ENCODE results near the gene PEX14. TPM values are rescaled to one million over a fixed set of nuclear protein-coding genes. Genes with fewer than 3 reads are reported as not detected.

Gene PEX14
- total RNA-seq, 3 donors from 2014 or later: 12.5 to 16.1 (median 14.8) TPM

- DNase-seq (ENCODE audit: low spot score in 2 of 2): no peak
- Histone ChIP-seq H3K4me3 (no peak overlapping the region), H3K36me3 (no peaks in the 10 kb centered on the region), H3K9me3 (no peaks in the 10 kb centered on the region), H3K27me3 (no peaks in the 10 kb centered on the region), H3K4me1 (peaks cover 2 to 24% of the 10 kb centered on the region in 2 donors), H3K27ac (peak overlapping the region; percentile 79 to 84)
- intact Hi-C loops (cut with DNase I; ENCODE audit: low total_unique reads): loop anchor here (5.0 kb wide), 1 partner anchor 547 kb away; no protein-coding TSS in a partner anchor
- TF ChIP-seq CTCF (IDR thresholded peaks at IDR 0.05) (no peak), POLR2AphosphoS5 (IDR thresholded peaks at IDR 0.05) (no peak), POLR2A (IDR thresholded peaks at IDR 0.05) (no peak)
Measured at GRCh38 chr1:10629091-10629815, 154.5 kb downstream of the PEX14 start.

DNA sequence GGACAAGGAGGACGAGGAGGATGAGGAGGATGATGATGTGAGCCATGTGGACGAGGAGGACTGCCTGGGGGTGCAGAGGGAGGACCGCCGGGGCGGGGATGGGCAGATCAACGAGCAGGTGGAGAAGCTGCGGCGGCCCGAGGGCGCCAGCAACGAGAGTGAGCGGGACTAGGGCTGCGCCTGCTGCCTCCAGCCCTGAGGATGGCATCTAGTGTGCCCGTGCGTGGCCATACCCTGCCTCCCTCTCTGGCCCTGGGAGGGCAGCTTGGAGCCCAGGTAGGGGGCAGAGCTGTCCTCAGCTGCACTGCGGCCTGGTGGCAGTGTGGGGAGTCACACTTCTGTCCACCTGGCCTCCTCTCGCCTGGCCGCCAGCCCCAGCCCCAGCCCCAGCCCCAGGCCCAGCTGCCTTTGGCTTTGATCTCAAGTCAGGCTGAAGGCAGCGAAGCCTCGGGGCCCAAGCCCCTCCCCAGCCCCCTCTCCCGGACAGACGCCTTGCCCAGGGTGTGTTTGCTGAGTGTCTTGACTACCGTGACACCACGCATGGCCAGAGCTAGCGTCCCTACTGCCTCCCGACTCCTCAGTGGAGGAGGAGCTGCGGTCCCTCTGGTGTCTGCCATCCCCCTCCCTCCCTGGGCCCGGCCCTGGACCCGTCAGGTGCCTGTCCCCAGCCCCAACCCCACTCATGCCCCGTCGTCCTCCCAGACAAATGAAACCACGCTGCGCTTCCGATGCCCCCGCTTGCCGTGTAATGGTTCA, 155.2 kb downstream of the PEX14 start:
- no peak for DNase-seq (ENCODE audit: low spot score in 2 of 2)
- no peak overlapping the region for H3K4me3 ChIP-seq
- no peaks in the 10 kb centered on the region for H3K9me3 ChIP-seq
- peak overlapping the region in 1 of 2 donors; percentile 38 for H3K27ac ChIP-seq
- H3K36me3 ChIP-seq: no peaks in the 10 kb centered on the region
- no peaks in the 10 kb centered on the region for H3K27me3 ChIP-seq
- TF ChIP-seq POLR2A (IDR thresholded peaks at IDR 0.05) (no peak), CTCF (IDR thresholded peaks at IDR 0.05) (no peak), POLR2AphosphoS5 (IDR thresholded peaks at IDR 0.05) (no peak)
- intact Hi-C loops (cut with DNase I; ENCODE audit: low total_unique reads): loop anchor here (5.0 kb wide), 1 partner anchor 548 kb away; no protein-coding TSS in a partner anchor
- H3K4me1 ChIP-seq: peaks cover 10 to 31% of the 10 kb centered on the region in 2 donors

DNA sequence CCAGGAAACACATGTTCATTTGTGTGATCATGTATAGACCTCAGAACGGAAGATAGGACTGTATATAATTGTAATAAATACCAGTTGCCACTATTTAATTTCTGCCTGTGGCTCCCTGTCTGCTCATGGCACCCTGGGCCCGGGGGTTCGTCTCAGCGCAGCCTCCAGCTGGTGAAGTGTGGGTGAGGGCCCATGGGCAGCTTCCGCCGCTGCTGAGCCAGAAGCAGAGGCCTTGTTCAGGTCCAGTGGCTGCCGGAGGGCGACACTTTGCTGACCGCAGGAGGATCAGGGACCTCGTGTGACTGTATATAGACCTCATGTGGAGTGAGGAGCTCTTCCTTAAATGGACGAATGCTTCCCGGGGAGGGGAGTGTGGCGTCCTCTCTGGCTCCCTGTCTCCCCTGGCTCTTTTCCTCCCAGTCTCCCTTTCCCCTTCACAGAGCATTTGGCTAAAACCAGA, 155.9 kb downstream of the PEX14 start:
- peaks cover 12 to 38% of the 10 kb centered on the region in 2 donors for H3K4me1 ChIP-seq
- H3K36me3 ChIP-seq: no peaks in the 10 kb centered on the region
- H3K4me3 ChIP-seq: no peak overlapping the region
- peak overlapping the region in 1 of 2 donors; percentile 38 for H3K27ac ChIP-seq
- H3K9me3 ChIP-seq: no peaks in the 10 kb centered on the region
- DNase-seq (ENCODE audit: low spot score in 2 of 2): no peak
- H3K27me3 ChIP-seq: no peaks in the 10 kb centered on the region
- intact Hi-C loops (cut with DNase I; ENCODE audit: low total_unique reads): no loop called here
- TF ChIP-seq CTCF (IDR thresholded peaks at IDR 0.05): no peak
- TF ChIP-seq POLR2AphosphoS5 (IDR thresholded peaks at IDR 0.05): no peak
- no peak for TF ChIP-seq POLR2A (IDR thresholded peaks at IDR 0.05)

GRCh38 chr1:10631121-10631810, 156.5 kb downstream of the PEX14 start:
- TF ChIP-seq POLR2AphosphoS5 (IDR thresholded peaks at IDR 0.05) (no peak), CTCF (IDR thresholded peaks at IDR 0.05) (no peak), POLR2A (IDR thresholded peaks at IDR 0.05) (no peak)
- H3K4me1 ChIP-seq: peaks cover 12 to 41% of the 10 kb centered on the region in 2 donors
- H3K36me3 ChIP-seq: no peaks in the 10 kb centered on the region
- no peak overlapping the region for H3K4me3 ChIP-seq
- peak overlapping the region; percentile 95 to 96 for H3K27ac ChIP-seq
- DNase-seq (ENCODE audit: low spot score in 2 of 2): no peak
- intact Hi-C loops (cut with DNase I; ENCODE audit: low total_unique reads): no loop called here
- no peaks in the 10 kb centered on the region for H3K9me3 ChIP-seq
- no peaks in the 10 kb centered on the region for H3K27me3 ChIP-seq

Measured in breast epithelium (tissue), 4 donors.